NCI-H1105 treated with DMSO at 0.1 percent for 48 hours (cell line): Measurements from ENCODE around the gene HYAL3.
A peak's percentile ranks its signal among the peaks of the same experiment; 100 is the strongest.
"Not testable (repeated sequence)": the region's sequence is repeated elsewhere in the genome, so short reads cannot be mapped to it uniquely, and the experiment has no call there.

ENCODE experiments used
- DNase-seq: peaks from one replicate; lab custom pipeline; 2025; lab: John Stamatoyannopoulos, UW

Gene HYAL3

DNA sequence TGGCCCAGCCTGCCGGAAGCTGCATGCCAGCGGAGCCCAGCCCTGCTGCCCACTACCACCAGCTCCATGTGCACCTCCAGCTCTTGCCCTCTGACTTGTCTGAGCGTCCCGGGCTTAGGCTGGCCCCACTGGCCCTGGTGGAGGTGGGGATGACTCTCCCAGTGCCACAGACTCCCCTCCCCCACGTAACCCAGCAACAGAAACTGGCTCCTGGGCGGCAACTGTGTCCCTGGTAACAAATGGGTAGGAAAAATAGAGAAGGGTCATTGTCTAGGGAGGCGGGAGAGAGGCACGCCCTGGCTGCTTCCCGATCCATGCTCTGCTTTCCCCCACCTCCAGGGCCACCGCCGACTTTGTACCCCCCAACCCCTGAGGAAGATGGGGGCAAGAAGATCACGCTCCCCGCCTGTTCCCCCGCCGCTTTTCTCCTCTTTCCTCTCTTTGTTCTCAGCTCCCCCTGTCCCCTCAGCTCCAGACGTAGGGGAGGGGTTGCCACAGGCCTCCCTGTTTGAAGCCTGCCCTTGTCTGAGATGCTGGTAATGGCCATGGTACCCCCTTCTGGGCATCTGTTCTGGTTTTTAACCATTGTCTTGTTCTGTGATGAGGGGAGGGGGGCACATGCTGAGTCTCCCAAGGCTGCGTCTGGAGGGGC lies 41.0 kb downstream of the HYAL3 start:
- DNase-seq = no peak

DNA sequence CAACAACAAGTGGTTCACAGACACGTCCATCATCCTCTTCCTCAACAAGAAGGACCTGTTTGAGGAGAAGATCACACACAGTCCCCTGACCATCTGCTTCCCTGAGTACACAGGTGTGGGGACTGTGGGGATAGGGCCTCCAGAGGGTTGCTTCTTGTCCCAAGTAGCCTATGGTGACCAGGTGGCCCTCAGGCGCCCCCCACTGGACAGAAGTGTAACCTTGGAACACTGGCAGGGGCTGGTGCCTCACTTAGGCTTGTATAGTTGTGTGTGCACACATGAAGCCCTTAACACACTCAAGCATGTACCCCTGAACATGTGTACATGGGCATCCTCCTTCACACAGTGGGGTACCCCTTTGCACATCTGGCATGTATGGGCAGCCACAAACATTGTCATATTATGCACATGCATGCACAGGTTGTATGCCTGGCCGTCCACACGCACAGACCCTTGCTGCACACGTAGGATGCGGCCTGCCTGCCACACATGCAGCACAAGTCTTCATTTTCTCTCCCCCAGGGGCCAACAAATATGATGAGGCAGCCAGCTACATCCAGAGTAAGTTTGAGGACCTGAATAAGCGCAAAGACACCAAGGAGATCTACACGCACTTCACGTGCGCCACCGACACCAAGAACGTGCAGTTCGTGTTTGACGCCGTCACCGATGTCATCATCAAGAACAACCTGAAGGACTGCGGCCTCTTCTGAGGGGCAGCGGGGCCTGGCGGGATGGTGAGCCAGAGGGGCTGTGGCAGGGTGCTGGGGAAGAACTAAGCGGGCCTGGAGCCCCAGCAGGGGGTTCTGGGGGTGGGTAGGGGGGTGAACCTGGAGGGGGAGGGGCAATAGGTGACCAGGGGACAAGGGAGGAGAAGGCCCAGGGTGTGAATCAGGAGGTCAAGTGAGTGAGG lies 42.0 kb downstream of the HYAL3 start:
- DNase-seq = no peak

DNA sequence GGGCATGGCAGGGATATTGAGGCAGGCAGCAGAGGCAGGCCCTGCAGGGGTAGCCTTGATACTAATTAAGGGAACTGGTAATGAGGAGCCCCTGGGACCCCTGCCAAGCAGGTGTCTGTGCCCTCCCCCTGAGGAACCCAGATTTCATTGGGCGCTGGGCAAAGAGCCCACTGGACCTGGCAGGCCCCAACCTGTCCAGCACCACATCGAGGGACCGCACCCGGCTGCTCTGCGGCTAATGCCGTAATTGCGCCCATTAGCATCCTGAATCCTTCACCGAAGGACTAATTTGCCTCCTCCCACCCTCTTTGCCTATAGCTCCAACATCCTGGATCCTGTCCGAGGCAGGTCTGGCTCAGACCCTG lies 44.0 kb downstream of the HYAL3 start:
- peak; percentile 93 for DNase-seq

DNA sequence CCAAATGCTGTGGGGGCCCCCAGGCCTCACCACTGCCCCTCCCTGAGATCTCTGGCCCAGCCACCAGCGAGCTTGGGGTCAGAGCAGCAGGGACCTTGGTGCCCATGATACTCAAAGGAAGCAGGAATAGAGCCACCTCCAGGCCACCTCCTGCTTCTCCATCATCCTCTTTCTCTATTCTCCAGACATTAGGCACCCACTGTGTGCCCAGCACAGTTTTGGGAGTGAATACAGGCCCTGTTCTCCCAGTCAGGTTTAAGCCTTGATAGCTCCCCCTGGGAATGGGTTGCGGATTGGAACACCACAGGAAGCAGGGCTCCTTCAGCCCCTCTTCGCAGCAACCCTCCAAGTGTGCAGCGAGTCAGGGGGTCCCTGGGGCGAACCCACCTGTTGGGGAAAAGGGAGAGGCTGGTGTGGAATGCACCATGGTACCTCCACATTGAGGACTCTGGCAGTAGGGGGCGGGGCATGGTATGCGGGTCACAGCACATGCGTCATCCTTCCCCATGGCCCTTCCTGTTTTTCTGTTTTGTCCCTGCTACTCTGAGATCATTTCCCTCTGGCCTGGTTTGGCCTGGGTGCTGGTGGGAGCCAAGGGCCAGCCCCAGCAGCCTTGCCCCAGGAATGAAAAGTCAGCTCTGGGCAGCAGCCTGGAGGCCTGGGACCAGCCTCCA lies 44.5 kb downstream of the HYAL3 start:
- no peak for DNase-seq

DNA sequence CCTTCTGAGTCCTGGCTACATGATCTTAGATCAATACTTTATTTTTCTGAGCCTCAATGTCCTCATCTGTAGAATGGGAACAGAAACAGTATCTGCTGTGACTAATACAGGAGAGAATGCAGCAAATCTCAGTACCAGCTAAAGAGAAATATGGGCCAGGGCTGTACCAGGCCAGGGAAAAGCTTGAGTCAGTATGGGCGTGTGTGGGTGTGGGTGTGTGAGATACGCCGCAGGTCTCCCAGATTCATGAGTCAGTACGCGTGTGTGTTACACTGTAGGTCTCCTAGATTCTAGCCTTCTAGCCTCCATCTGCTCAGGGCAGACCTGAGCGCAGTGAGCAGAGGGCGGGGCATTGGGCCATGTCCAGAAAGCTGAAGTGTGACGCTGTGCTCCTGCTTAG lies 48.0 kb downstream of the HYAL3 start:
- no peak for DNase-seq

DNA sequence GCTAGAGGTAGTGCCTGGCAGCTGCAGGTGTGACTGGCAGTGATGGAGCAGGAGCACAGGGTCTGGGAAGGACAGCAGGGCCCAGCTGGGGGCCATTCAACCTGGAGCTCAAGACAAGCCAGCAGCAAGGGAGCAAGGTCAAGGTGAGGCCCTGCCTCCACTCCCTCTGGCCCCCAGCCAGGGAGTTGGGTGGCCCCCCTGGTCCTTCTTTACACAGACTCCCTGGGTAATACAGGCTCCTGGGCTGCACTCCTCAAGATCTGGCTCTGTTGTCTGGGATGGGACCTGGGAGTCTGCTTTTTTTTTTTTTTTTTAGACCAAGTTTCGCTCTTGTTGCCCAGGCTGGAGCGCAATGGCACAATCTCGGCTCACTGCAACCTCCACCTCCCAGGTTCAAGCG lies 48.7 kb downstream of the HYAL3 start:
- DNase-seq = no peak

DNA sequence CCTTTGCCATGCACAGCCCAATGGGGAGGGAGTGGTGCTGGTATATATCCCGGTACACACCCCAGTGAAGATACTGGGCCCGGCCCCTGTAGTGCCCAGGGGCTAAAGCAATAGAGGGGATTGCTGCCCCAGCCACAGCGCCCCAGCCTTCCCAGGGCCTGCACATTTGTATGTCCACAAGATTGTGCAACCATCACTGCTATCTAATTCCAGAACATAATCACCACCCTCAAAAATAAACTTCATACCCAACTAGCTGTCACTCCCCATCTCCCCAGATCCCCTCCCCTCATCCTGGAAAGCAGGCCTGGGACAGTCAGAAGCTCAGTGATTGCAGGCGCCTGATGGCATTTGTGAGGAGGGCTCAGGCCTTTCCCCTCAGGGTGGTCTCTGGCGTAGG lies 49.7 kb downstream of the HYAL3 start:
- DNase-seq = no peak

DNA sequence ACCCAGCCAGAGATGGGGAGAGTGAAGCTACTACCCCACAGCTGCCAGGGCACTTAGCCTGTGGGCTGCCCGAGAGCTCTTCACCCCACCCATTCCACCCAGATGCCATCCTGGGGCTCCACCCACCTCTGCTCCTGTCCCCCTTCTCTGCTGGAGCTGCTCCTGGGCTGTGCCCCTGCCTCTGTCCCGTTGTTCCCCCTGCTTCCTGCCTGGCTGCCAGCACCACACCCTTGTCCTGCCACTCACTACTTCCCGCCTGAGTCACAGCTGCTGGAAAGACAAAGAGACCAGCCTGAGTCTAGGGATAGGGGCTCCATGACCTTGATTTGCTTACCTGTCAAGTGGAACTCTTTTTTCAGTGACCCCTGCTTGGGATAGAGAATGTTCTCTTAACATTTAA lies 50.8 kb downstream of the HYAL3 start:
- no peak for DNase-seq

DNA sequence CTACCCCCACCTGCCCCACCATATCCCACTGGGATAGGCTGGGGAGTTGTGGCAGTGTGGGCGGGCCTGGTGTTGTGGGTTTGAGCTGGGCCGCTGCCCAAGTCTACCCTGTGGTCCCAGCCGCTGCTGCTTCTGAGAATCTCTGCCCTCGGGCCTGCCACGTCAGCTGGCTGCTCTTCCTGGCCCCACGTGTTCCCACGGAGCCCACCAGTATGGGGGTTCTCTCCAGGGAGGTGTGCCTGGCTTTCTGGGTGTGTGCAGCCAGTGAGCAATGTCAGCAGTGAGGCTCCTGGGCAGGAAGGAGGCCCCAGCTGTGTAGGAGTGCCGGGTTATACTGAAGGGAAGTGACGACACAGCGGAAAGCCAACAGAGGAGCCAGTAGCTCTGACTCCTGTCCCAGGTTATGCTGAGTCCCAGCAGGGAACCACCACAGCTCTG lies 52.7 kb downstream of the HYAL3 start:
- DNase-seq = no peak

DNA sequence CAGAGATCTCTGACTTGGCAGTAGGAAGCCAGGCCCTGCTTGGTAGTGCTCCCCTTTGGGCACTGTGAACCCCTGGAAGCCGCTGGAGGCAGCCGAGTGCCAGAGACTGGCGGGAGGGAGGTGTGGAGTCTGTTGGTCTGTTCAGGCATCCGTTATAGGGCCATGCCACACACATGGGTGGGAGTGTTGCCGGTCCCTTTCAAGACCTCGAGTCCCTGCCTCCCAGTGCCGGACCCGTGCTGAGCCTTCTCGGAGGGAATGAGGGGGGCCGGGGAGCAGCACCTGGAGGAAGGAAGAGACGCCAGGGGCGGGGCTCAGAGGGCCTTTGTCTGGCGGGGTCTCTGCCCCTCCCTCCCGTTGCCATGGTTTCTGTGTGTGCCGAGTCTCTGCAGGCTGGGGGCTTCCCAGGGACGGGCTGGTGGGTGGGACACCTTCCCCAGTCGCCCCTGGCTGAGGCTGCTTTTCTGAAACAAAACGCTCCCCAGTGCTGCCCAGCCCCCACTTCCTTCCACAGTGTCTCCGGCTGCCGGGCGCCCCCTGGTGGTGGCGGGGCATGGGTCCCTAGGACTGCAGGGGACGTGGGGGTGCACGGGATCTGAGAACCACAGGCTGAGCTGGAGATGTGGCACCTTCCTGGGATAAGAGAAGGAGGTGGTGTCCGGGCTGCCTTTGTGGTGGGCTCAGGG lies 53.2 kb downstream of the HYAL3 start:
- peak; percentile 81 for DNase-seq

DNA sequence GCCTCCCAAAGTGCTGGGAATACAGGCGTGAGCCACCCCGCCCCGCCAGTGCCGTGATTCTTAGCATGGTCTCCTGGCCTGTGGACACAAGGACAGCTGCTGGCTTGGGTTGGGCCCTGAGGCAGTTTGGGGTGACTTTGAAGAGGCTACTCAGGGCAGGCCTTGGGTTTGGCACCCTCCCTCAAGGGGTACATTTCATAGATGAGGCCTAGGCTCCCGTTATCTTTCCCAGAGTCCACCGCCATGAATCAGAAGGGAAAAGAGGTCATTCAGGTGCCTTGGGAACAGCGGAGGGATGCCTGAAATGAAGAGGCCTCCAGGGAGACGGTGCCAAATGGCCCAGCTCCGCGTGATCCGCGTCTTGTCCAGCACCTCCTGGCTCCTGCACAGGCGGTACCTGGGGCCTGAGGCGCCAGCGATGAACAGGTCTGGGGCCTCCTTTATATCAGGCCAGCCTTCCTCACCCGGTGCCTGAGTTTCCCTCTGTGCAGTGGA lies 53.9 kb downstream of the HYAL3 start:
- DNase-seq = no peak

DNA sequence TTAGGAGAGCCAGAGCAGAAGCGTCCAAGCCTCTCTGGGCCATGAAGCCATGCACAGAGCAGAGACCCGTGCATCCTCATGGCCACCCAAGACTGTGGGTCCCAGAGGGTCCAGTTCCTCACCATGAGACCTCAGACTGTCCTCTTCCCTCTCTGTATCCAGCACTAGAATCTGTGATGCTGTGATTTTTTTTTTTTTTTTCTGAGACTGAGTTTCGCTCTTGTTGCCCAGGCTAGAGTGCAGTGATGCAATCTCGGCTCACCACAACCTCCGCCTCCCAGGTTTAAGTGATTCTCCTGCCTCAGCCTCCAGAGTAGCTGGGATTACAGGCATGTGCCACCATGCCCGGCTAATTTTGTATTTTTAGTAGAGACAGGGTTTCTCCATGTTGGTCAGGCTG lies 54.4 kb downstream of the HYAL3 start:
- not testable (repeated sequence) for DNase-seq

DNA sequence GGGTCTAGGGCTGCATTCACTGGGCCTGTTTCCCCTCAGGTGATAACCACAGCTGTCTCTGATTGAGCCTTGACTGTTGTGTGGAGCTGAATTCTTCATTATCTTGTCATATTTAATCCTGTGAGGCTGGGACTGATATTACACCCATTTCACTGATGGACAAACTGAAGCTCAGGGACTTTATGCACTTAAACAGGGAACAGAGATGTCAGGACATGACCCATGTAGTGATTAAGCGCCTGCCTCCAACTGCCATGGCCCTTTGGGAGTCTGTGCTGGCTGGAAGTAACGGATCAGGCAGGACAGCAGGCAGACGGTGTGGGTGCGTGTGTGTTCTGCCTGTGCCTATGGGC lies 55.7 kb downstream of the HYAL3 start:
- no peak for DNase-seq

DNA sequence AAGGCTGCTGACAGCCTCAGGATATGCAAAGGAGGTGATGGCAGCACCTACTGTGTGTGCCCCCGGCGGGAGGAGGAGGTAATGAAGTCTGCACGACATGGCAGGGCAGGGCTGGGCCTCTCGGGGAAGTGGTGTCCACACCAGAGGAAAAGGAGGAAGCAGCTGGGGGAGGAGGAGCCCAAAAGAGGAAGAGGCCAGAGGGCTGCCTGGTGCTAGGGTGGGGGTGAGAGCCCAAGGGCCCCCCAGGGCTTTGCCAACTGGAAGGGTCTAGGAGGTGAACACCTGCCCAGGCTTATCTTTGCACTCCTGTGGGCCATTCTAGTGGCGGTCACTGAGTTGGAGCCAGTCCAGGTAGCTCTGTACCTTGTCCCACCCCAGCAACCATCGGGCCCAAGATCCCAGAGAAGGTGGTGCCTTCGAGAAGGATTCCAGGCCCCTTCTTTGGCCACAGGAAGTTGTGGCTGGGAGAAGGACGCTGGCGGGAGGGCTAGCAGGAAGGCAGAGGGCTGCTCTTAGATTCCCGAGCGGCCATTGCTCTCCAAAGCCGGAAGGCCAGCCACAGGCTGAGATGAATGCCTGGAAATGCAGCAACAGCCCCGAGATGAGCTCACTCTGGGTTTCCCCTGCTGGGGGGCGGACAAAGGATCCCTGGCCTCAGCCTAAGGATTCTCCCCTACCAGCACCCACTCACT lies 56.2 kb downstream of the HYAL3 start:
- DNase-seq = no peak
